Measurements from ENCODE around the gene AMBN. TPM values are rescaled to one million over a fixed set of nuclear protein-coding genes. Genes with fewer than 3 reads are reported as not detected.

AMBN gene
- total and polyA plus RNA-seq, 2 of the 13 experiments (the other 11 are each of a cell fraction or from before 2014, with no cell fraction given): not detected

DNA sequence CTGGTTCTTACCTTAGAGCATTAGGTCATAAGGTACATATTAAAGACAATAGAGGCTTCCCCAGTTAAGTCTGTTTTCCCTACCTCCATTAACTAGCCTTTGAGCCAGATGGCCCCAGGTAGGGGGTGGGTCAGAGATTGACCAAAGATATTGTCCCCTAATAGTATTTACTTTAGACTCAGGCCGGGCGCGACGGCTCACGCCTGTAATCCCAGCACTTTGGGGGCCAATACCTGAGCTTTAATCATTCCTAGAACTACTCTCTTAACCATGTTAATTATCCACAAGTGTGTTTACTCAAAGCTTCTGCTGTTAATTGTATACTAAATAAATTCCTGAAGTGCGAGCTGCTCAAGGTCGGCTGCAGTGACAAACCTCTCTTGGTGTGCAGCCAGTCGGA is 28.0 kb upstream of the AMBN start (continued):
- TF ChIP-seq RERE (CRISPR knock-in tag; IDR thresholded peaks at IDR 0.05; ENCODE audit: low read depth) (peak; percentile 44; the same call in 1 of the 2 replicates), TARDBP (CRISPR knock-in tag; IDR thresholded peaks at IDR 0.05) (no peak), ZNF800 (CRISPR knock-in tag; IDR thresholded peaks at IDR 0.05) (no peak), NKX3-1 (CRISPR knock-in tag; IDR thresholded peaks at IDR 0.05) (no peak), WIZ (CRISPR knock-in tag; IDR thresholded peaks at IDR 0.05) (no peak), TBP (CRISPR knock-in tag; IDR thresholded peaks at IDR 0.05) (no peak), PHB2 (IDR thresholded peaks at IDR 0.05; ENCODE audit: partially characterized antibody) (no peak), MXI1 (IDR thresholded peaks at IDR 0.05; ENCODE audit: borderline replicate concordance, low read depth, low read length) (no peak), ZNF652 (CRISPR knock-in tag; IDR thresholded peaks at IDR 0.05; ENCODE audit: borderline replicate concordance, low read depth) (no peak), KDM3A (CRISPR knock-in tag; IDR thresholded peaks at IDR 0.05; ENCODE audit: low read depth) (no peak), TEAD2 (CRISPR knock-in tag; IDR thresholded peaks at IDR 0.05) (no peak), CCAR2 (optimal IDR thresholded peaks at IDR 0.05; ENCODE audit: low read depth, low read length) (no peak), E2F1 (CRISPR knock-in tag; IDR thresholded peaks at IDR 0.05) (no peak), FOXA3 (CRISPR knock-in tag; IDR thresholded peaks at IDR 0.05) (peak; percentile 36; the same call in 1 of the 2 replicates)
- TF ChIP-seq, protein P1, sequence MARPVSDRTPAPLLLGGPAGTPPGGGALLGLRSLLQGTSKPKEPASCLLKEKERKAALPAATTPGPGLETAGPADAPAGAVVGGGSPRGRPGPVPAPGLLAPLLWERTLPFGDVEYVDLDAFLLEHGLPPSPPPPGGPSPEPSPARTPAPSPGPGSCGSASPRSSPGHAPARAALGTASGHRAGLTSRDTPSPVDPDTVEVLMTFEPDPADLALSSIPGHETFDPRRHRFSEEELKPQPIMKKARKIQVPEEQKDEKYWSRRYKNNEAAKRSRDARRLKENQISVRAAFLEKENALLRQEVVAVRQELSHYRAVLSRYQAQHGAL (CRISPR knock-in tag; IDR thresholded peaks at IDR 0.05; ENCODE audit: not compliant biosample characterization): no peak
- TF ChIP-seq, protein P2, sequence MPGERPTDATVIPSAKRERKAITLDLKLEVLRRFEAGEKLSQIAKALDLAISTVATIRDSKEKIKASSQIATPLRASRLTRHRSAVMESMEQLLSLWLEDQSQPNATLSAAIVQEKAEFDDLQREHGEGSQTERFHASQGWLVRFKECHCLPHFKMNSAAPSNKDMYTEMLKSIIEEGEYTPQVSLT (CRISPR knock-in tag; IDR thresholded peaks at IDR 0.05; ENCODE audit: borderline replicate concordance, low read depth): no peak
